Stimulated activated CD8-positive, alpha-beta memory T cell treated with anti-CD3 and anti-CD28 coated beads, Interleukin-4, amount 100 ng/mL, for 24 hours (primary cell): ENCODE results near the gene CNIH3.

Experiments used
- DNase-seq: peaks from one replicate; pipeline ENCODE4 v3.0.0-alpha.2; 2020; ENCODE audit warnings: low read depth

The CNIH3 gene

DNA sequence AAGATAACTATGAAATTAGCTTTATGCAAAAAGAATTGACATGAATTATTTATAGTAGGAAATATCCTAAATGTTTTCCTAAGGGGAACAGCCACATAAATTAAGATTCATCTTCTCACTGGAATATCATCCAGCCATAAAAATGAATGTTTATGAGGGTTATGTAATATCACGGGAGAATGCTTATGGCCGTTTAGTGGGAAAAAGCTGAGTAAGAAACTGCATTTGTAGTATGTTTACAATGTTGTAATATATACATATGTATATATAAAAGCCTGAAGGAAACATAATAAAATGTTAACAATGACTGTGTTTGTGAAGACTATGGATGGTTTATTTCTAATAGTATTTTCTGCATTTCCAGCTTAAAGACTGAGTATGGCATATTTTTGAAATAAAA is 161.1 kb downstream of the CNIH3 start:
- DNase-seq = no peak

GRCh38 chr1:224779536-224779935 is 163.4 kb downstream of the CNIH3 start:
- DNase-seq = no peak

- no peak for DNase-seq
These were observed 164.6 kb downstream of the CNIH3 start for GRCh38 chr1:224780736-224781135.

GRCh38 chr1:224781800-224782199 is 165.7 kb downstream of the CNIH3 start:
- DNase-seq = no peak

DNA sequence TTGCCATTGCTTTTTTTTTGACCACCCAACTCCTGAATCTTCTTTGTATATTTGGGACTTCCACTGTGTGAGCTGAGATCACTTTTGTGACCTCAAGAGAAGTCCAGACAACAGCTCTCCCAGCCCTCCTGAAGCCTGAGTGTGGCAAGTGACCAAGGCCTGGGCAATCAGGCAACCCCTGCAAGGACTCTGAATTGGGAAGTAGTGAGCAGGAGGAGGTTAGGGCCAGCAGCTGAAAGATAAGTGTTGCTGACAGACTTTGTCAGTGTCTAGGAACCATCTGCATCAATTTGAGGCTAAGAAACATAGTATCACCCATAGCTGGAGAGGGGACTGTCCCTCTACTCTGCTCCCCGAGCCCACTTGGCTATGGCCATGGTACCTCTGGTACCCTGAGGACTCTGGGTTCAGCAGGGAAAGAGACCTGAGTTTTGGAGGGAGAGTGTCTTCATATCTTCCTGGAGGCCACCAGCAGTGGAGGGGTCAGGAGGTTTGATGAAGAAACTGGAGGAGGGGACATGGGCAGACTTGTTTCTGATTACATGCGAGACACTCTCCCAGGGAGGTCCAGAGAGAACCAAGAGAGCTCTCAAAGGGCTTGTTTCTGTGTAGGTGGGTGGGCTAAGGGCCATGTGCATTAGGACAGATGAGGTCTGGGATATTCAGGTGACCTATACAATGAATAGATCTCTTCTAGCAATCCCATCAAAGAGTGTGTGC is 166.3 kb downstream of the CNIH3 start:
- DNase-seq = no peak

GRCh38 chr1:224783006-224783651 is 167.0 kb downstream of the CNIH3 start:
- DNase-seq = no peak

DNA sequence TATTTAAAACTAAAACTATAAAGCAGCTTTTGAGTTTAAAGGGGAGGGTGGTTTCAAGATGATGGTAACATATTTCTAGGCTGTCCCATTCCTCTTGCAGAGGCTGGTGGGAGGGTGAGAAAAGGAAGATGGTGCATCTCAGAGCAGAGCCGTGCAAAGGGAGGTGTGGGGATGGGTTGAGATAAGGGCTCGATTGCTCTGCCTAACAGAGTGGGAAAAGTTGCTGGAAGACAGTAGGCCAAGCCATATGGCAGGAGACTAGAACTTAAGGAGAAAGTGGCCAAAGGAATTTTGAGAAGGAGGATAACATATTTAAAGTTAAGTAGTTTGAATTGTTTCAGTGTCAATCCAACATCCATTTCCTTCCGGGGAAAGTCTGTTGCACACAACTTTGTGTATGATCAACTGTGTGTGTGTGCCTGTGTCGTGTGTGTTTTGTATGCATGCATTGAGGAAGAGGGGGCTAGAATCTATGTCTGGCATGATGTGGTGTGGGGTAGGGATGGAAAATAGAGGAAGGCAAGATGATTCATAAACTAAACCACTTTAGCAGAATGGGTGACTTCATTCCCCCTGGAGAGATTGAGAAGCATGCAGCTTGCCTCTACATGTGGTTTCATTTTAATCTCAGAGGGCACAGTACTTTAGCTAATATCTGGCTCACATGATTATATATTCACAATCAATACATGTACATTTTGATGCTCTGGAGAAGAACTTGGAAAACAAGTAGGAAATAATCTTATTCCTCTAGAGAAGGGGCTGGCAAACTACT is 168.3 kb downstream of the CNIH3 start:
- no peak for DNase-seq

DNA sequence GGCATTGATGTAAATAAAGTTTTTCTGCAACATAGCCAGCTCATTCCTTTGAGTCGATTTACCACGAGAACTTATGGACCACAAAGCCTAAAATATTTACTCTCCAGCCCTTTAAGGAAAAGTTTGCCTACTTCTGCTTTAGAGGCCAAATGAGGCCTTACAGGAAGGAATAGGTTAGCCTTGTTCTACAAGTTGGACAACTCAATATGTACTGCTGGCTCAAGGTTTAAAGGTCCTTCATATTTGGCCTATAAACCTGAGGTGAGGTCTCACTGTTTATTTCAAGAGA is 168.9 kb downstream of the CNIH3 start:
- no peak for DNase-seq

DNA sequence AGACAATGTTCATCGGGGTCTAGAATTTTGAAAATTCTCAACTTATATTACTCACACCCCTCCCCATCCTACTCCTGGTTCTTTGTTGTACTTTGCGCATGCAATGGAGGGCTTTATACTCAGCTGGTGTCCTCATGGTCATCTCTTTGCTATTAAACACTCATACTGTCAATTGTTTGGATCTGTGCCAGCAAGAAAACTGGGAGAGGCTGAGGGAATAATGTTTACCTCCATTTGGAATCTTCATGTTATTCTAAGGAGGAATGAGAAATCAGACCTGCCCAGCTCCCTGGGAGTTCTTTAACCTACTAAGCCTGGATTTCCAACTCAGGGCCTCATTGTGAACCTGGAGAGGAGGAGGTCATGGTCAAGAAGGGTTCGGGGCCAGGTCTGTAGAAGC is 169.5 kb downstream of the CNIH3 start:
- DNase-seq = no peak

GRCh38 chr1:224786533-224787250 is 170.6 kb downstream of the CNIH3 start:
- DNase-seq = no peak

DNA sequence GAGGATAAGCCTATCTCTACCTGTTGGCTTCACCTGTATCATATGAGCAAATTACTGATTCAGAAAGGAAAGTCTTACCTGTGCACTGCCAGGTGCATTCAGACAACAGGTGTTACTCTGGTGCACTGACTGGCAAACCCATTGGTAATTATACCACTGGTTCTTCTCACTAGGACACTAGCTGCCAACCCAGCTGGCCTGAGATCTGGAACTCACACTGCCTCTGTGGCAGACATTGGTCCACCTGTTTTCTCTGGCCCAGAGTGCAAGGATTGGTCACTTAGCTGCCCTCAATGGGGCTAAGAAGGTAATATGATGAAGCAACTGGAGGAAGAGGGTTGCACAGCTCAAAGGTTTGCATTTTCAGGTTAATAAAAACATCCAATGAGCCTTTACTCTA is 173.2 kb downstream of the CNIH3 start:
- no peak for DNase-seq
